ENCODE data around the gene SELENOK. TPM values are rescaled to one million over a fixed set of nuclear protein-coding genes. Genes with fewer than 3 reads are reported as not detected.

Gene SELENOK
- total RNA-seq, 4 donors from 2014 or later = 41.1 to 67.3 (median 46.7) TPM

DNA sequence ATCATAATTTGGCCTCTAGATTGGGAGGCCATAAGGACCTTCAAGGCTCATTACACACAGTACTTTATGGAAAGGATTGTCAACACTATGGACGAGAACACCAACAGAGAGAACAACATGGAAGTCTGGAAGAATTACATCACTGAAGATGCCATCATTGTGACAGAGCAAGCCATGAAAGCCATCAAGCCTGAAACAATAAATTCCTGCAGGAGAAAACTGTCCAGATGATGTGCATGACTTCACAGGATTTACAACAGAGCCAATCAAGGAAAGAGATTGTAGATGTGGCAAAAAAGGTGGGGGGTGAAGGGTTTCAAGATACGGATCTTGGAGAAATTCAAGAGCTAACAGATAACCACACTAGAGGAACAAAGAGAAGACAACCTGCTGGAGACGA is 29.4 kb downstream of the SELENOK start:
- ATAC-seq (ENCODE audit: low FRiP score) = no peak
- no peak for DNase-seq (ENCODE audit: low spot score)
- TF ChIP-seq, protein P1, sequence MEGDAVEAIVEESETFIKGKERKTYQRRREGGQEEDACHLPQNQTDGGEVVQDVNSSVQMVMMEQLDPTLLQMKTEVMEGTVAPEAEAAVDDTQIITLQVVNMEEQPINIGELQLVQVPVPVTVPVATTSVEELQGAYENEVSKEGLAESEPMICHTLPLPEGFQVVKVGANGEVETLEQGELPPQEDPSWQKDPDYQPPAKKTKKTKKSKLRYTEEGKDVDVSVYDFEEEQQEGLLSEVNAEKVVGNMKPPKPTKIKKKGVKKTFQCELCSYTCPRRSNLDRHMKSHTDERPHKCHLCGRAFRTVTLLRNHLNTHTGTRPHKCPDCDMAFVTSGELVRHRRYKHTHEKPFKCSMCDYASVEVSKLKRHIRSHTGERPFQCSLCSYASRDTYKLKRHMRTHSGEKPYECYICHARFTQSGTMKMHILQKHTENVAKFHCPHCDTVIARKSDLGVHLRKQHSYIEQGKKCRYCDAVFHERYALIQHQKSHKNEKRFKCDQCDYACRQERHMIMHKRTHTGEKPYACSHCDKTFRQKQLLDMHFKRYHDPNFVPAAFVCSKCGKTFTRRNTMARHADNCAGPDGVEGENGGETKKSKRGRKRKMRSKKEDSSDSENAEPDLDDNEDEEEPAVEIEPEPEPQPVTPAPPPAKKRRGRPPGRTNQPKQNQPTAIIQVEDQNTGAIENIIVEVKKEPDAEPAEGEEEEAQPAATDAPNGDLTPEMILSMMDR (IDR thresholded peaks at IDR 0.05) = no peak

DNA sequence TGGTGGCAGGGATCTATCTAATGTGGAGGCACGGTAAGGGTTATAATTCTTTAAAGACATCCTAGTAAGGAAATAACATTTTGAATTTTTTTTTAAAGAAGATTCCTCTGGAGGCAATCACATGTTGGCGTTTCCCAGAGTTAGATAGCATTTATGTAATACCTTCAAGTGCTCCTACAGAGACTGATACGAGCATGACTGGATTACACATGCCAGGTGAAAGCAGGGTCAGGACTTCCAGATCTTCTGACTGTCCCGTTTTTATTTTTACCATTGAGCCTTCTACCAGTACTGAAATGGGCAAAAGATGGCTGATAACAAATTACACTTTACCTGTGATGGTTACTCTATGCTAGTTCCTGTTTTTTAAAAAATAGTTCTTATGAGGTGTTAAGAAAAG is 31.5 kb downstream of the SELENOK start:
- TF ChIP-seq, protein P1 (IDR thresholded peaks at IDR 0.05) = no peak
- no peak for ATAC-seq (ENCODE audit: low FRiP score)
- no peak for DNase-seq (ENCODE audit: low spot score)

DNA sequence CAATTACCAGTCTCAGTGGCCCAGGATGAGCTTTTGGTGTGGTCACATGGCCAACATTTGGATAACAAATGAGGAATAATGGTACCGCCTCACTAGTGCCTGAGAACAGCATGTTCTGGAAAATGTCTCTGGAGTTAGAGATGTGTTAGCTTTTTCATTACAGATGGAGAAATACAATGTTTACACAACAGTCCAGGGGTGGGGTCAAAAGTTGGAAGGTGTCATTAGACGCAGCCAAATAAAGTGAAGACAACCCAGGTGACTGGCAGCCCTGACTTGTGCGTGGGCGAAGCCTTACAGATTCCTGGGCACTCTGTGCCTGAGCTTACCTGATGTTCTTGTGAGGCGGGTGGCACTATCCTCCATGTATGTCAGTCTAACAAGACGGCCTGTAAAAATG is 32.5 kb downstream of the SELENOK start:
- TF ChIP-seq, protein P1 (IDR thresholded peaks at IDR 0.05) = no peak
- ATAC-seq (ENCODE audit: low FRiP score) = no peak
- no peak for DNase-seq (ENCODE audit: low spot score)

- ATAC-seq (ENCODE audit: low FRiP score) (no peak), DNase-seq (ENCODE audit: low spot score) (no peak)
- TF ChIP-seq, protein P1 (IDR thresholded peaks at IDR 0.05) = no peak
These were observed 33.4 kb downstream of the SELENOK start for GRCh38 chr3:53858096-53858741.

DNA sequence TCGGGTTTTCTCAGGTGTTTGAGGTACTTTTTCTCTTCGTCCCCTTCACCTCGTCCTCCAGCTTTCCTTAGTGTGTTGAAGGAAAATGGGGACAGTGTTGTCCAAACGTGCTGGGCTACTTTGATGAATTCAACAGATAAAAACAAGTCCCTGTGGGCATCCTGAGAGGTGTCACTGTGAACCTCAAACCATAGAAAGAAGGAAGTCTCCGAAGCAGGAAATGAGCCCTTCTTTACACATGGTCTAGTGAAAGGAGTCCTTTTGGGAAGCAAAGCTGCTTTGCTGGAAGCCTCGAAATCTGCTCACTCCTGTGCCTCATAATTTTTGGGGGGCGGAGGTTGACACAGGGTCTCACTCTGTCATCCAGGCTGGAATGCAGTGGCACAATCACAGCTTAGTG is 34.7 kb downstream of the SELENOK start:
- no peak for DNase-seq (ENCODE audit: low spot score)
- ATAC-seq (ENCODE audit: low FRiP score) = no peak
- TF ChIP-seq, protein P1 (IDR thresholded peaks at IDR 0.05) = no peak

GRCh38 chr3:53850895-53851294 is 40.8 kb downstream of the SELENOK start:
- TF ChIP-seq, protein P1 (IDR thresholded peaks at IDR 0.05) = no peak
- DNase-seq (ENCODE audit: low spot score) = no peak
- no peak for ATAC-seq (ENCODE audit: low FRiP score)

GRCh38 chr3:53849916-53850315 is 41.7 kb downstream of the SELENOK start:
- ATAC-seq (ENCODE audit: low FRiP score) = no peak
- no peak for DNase-seq (ENCODE audit: low spot score)
- TF ChIP-seq, protein P1 (IDR thresholded peaks at IDR 0.05) = no peak
